Activated CD4-positive, alpha-beta T cell treated with anti-CD3 and anti-CD28 coated beads for 48 hours (primary cell): ENCODE measurements around the gene NDFIP1.
"Not testable (repeated sequence)": the region's sequence is repeated elsewhere in the genome, so short reads cannot be mapped to it uniquely, and the experiment has no call there.

Source experiments
- DNase-seq: peaks from one replicate; pipeline ENCODE4 v3.0.0-alpha.2; 2020

Gene NDFIP1

DNA sequence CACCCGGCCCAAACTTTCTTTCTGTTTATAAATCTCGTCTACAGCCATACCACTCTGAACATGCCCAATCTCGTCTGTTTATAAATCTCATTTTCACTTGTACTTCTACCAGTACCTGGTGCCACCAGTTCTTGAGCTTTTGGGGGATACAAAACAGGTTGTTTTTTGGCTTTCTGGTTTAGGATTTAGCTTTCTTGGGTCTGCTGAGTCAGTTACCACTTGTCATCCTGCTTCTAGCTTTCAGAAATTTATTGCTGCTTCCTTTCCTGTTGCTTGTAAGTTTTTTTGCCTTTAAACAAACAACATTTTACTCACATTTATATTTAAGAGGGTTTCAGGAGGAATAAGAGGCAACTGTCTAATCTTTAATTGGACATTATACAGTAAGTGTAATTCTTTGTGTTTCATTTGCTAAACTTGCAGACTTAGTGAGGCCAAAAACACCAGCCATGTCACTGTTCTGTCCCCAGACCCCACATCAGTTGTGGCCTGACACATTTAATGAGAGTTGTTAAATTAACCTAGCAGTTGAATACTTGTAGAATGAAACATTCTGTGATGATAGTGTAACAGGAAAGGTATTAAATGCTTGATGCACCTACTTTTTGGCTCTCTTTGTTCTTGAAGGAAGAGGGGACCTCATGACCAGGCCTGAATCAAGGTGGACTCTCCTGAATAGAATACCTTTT is 11.8 kb downstream of the NDFIP1 start:
- no peak for DNase-seq

DNA sequence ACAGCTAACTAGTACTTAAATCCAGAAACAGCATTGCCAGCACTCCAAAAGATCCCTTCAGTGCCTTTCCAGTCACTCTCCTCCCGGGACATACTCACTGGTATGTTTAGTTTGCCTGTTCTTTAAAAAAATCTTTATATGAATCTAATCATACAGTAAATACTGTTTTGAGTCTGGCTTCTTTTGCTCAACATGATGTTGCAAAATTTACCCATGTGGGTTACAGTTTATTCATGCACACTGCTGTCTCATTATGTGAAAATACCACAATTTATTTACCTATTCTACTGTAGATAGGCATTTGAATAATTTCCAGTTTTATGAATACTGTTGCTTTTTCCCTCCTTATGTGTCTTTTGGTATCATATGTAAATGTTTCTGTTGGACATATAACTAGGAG is 13.5 kb downstream of the NDFIP1 start:
- no peak for DNase-seq

DNA sequence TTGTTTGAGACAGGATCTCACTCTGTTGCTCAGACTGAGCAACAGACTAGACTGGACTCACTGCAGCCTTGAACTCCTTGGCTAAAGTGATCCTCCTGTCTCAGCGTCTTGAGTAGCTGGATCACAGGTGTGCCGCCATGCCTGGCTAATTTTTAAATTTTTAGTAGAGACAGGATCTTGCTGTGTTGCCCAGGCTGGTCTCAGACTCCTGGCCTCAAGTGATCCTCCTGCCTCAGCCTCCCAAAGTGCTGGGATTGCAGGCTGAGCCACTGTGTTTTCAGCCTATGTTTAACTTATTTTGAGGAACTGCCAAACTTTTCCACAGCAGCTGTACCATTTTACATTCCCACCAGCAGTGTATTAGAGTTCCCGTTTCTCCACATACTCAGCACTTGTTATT is 16.8 kb downstream of the NDFIP1 start:
- no peak for DNase-seq

DNA sequence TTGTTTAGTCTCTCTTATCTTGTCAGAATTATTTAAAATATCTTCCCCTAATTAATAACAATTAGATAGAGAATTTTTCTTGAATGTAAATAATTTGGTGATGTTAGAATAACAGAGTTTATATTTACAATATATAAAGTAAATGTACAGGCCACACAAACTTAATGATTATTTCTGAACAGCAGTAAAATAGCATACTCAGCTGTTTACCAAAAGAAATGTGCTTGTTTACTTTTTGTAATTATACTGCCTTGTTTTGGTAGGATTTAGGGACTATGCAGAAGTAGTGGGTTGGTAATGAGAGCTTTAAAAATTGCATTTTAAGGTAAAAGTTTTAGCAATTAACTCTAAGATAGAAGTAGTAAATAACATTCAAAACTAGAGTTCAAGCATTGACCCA is 17.4 kb downstream of the NDFIP1 start:
- no peak for DNase-seq

DNA sequence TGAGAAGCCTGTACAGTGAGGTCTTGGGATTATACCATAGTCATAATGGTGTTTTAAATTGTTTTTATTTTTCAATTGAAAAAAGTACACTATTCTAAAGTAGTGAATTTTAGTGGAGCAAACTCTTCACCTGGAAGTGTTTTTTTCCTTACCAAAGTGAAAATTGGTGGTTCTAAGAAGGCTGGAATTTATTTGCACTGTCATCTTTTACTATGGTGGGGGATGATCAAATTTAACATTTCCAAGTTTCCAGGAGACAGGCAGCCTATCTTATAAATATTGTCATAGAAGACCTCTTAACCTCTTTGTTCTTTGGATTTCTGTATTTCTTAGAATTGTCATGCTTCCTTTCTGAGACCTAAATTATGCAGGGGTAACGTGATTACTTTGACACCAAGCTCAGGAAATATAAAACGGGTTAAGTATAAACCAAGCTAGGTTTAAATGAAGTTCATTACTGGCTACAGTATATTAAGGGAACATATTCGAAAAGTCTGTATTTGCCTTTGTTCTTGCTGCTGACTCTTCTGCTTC is 20.2 kb downstream of the NDFIP1 start:
- DNase-seq, result no peak

DNA sequence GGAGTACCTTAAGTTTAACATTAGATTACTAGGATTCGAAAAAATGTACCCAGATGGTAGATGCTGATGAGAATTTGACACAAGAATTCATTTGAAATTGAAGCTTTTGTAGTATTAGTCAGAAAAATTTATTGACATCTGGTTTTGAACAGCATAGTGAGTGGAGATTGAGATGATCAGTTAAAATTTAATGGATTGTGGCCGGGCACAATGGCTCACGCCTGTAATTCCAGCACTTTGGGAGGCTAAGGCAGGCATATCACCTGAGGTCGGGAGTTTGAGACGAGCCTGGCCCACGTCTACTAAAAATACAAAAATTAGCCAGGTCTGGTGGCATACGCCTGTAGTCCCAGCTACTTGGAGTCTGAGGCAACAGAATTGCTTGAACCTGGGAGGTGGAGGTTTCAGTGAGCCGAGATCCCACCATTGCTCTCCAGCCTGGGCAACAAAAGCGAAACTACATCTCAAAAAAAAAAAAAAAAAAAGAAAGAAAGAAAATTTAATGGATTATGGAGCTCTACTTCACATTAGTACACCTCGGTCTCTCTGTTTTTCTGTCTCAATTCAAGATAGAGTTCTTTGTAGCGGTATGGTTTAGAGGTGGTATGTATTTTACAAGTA is 21.0 kb downstream of the NDFIP1 start:
- no peak for DNase-seq

DNA sequence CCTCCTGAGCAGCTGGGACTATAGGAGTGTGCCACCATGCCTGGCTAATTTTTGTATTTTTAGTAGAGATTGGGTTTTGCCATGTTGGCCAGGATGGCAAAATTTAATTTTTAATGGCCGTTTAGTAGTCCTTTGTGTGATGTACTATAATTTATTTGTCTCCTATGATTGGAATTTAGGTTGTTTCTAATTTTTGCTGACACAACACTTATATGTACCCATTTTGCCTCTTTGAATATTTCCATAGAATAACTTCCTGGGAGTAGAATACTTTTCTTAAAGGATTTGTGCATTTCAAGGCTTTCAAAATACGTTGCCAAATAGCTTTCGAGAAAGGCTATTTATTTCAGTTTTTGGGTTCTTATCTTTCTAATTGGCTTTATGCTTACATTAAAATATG is 22.8 kb downstream of the NDFIP1 start:
- DNase-seq, result no peak

DNA sequence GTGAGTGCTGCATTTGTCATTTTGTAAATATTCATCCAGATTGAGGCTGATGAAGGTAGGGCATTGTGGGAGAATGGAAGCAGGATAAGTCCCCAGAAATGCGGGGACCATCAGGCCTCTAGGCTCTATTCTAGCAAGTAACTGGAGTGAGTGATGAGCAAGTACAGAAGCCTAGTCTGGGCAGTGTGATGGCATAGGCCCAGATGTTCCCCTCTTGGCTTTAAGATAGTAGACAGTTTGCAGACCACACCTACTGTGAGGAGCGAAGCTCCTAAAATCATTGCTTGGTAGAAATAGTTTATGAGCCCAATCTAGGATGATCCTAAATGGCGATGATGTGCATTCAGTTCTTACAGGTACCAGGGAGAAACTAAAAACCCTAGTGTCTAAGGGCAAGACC is 24.3 kb downstream of the NDFIP1 start:
- no peak for DNase-seq

DNA sequence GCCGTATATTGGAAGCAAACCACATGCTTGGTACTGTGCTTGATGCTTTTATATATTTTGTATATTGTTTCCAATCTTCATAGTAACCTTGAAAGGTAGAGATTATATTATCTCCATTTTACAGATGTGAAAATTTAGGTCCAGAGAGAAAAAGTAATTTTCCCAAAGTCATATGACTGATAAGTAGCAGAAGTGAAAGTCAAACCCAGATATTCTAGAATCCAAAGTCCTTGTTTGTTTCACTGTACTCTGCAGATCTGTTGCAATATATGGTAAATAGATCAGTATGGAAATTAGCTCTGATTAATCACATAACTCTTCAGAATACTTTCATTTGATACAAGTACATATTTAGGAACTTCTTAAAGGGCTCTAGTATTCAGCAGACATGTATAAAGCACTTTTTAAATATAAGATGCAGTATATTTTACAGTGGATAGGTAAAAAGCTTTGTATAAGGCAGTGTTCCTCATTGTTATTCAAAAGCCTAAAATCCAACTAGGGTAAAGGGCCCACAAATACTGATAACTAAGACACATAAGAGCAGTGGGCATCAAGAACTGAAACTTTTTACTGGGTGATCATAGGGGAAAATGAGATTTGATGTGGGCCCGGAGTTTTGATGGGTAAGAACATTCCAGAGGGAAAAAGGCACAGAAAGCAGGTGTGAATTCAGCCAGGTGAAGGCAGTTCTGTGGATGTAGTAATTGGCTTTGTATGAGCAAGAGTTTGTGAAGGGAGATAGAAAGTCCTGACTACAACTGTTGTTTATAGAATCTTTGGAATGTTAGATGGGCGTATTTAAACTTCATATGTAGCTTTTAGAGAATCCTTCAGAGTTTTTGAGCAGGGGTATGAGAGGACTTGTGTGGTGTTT is 25.0 kb downstream of the NDFIP1 start:
- DNase-seq, result no peak

DNA sequence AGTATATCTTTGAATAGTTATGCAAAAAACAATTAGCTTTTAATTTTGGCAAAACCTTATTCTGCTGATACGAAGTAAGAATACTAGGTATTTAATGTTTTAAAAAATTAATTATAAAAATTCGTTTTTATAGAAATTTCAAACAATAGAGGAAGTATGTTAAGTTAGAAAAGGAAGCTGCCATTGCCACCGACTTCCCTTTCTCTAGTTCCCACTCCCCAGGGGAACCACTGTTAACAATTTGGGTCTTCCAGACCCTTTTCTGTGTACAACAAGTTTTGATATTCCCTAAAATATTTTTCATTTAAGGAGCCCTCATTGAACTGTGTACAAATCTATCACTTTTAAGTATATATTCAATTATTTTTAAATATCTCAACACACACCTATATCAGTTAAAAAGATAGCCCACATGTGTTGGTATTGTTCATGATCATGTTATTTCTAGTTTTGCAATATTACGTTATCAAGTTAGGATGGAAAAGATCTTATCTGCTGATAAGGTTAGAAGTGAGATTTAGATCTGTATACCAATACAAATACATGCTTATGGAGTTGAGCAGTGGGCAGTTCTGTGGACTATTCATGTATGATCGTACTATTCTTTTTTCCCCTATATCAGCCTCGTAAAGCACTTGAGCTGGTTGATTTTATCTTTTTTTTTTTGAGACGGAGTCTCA is 25.9 kb downstream of the NDFIP1 start:
- DNase-seq, result no peak

DNA sequence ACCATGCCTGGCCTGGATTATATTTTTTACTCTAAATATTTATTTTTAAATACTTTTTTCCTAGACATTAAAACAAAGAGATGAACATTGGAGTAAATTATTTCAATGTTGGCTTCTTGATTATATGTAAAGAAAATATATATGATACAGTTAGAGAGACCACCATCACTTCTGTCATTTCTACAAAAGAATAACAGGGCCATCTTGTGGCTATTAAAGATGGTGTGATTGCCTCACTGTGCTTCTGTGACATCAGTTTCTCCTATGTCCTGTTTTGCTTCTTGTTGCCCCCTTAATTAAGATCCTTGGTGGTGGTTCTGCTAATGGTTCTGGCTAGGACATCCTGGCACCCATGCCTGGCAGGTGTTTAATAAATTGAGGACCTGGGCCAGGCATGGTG is 32.9 kb downstream of the NDFIP1 start:
- DNase-seq, result no peak

DNA sequence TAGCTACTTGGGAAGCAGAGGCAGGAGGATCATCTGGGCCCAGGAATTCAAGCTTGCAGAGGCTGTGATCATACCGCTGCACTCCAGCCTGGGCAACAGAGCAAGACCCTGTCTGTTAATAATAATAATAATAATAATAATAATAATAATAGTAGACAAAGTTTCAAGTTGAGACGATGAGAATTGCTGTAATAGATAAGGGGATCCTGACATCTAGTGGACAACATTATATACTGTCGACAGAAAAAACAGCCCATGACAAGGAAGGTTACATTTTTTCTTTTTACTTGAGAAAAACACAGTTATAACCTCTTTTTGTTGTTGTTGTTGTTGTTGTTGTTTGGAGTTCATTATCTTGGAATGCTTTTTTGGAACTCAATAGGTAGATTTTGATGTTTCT is 35.3 kb downstream of the NDFIP1 start:
- DNase-seq, result no peak

DNA sequence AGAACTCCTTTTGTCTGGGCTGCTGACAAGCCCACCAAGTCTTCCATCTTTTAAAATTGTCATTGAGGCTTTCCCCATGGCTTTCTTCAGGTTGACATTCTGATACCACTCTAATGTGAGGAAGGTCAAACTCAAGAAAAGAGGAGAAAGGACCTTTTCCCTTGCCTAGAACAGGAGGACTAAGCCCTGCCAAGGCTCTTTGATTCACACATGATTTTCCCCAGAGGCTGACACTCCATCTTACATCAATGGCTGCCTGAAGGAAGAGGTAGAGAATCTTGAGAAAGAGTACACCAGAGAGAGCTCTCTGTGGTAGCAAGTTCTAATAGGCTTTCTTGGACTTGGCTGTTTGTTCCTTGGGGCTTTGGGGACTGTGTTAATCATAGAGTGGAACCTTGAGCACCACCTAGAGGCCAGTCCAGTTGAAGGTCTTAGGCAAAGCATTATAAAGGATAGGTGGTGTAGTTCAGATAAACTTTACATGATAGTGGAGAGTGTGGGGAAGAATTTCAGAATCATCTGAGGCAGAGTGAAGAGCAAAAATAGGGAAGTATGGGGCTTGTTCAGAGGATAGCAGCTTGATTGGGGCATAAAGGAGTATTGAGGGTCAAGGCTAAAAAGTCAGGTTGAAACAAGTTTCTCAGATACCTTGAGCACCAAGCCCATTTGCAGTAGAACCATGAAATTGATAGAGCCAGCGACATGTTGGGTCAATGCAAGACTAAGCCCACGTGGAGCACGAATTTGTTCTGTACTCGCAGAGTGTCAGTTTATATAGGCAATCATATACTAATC is 36.7 kb downstream of the NDFIP1 start:
- peak; percentile 76 for DNase-seq

DNA sequence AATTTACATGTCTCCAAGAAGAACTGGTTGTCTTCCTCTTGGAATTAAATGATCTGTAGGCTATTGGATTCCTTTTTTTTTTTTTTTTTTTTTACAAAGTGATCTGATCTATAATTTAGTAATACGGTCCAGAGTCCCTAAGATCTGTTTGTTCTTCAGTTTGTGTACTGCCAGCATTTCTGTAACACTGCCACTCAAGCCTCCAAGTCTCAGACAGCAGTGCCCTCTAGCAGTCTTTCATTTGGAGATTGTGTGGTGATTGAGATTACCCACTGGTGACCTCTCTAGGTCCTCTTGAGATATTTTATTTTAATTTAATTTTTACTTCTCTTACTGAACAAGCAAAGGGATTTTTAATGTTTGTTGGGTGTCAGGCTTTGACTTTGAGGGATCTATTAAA is 40.8 kb downstream of the NDFIP1 start:
- no peak for DNase-seq

DNA sequence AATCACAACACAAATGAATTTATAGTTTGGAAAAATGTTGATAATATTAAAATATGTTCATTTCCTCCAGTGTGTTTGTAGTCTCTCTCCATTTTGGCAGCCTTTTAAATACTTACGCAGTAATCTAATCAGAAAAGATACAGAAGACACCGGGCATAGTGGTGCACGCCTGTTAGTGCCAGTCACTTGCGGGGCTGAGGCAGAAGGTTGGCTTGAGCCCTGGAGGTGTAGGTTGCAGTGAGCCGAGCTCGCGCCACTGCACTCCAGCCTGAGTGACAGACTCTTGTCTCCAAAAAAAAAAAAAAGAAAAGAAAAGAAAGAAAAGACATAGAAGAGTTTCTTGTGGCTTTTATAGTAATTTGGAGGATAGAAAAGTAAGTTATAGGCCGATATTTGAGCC is 41.9 kb downstream of the NDFIP1 start:
- no peak for DNase-seq

DNA sequence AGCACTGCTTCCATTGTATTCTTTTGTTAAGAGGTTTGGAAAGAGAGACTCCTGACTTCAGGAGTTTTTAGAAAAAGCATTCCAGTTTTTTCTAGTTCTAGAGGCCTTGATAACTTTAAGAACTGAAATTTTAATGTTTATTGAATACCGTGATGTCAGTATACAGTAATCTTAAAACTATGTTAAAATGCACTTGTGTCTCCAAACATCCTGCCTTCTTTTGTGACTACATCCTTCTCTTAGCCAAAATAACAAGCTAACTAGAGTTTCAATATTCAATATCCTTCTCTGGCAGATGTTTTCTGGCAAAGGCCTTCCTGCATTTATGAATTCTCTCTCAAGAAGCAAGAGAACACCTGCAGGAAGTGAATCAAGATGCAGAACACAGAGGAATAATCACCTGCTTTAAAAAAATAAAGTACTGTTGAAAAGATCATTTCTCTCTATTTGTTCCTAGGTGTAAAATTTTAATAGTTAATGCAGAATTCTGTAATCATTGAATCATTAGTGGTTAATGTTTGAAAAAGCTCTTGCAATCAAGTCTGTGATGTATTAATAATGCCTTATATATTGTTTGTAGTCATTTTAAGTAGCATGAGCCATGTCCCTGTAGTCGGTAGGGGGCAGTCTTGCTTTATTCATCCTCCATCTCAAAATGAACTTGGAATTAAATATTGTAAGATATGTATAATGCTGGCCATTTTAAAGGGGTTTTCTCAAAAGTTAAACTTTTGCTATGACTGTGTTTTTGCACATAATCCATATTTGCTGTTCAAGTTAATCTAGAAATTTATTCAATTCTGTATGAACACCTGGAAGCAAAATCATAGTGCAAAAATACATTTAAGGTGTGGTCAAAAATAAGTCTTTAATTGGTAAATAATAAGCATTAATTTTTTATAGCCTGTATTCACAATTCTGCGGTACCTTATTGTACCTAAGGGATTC is 43.1 kb downstream of the NDFIP1 start:
- peak; percentile 61 for DNase-seq

DNA sequence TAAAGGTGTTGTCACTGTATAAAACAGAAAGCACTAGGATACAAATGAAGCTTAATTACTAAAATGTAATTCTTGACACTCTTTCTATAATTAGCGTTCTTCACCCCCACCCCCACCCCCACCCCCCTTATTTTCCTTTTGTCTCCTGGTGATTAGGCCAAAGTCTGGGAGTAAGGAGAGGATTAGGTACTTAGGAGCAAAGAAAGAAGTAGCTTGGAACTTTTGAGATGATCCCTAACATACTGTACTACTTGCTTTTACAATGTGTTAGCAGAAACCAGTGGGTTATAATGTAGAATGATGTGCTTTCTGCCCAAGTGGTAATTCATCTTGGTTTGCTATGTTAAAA is 43.8 kb downstream of the NDFIP1 start:
- no peak for DNase-seq

DNA sequence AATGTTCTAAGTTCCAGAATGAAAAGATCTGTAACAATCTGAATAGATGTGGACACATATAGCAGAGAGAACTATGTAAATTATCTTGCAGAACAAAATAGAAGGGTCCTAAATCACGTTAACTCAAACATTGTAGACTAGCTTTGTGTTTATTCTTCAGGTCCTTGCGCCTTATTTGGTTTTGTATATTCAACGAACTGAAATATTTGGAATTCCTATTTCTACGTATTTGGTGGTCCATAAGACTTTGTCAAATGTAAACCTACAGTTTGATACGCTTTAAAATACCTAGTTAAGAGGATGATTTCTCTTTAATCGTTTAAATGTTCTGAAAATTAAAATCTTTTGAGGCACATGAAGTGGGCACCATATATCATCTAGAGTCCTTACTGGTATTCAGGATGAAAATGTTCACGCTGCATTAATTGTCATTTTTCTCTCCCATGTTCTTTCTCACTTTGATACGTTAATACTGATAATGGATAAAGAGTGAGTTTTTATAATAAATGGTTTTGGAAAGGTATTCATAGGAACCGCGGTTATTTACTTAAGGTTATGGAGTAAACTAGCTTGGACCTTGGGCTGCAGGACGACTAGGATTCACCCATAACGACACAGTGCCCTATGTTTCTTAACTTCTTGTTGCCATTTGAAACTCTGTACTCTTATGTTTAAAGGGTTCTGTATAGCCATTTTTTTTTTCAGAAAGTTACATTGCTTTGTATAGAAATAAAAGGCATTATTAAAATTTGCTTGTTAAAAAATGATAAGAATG is 45.3 kb downstream of the NDFIP1 start:
- no peak for DNase-seq

DNA sequence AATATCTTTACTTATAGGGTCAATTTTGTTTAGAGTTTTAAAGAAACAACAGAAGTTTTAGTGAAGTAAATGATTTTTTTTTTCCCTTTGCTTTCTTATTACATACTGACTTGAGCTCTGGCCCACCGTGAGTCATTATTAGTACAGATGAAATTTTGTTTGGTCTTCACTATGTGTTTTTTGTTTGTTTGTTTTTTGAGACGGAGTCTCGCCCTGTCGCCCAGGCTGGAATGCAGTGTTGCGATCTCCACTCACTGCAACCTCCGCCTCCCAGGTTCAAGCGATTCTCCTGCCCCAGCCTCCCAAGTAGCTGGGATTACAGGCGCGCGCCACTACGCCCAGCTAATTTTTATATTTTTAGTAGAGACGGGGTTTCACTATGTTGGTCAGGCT is 45.9 kb downstream of the NDFIP1 start:
- DNase-seq, result not testable (repeated sequence)

DNA sequence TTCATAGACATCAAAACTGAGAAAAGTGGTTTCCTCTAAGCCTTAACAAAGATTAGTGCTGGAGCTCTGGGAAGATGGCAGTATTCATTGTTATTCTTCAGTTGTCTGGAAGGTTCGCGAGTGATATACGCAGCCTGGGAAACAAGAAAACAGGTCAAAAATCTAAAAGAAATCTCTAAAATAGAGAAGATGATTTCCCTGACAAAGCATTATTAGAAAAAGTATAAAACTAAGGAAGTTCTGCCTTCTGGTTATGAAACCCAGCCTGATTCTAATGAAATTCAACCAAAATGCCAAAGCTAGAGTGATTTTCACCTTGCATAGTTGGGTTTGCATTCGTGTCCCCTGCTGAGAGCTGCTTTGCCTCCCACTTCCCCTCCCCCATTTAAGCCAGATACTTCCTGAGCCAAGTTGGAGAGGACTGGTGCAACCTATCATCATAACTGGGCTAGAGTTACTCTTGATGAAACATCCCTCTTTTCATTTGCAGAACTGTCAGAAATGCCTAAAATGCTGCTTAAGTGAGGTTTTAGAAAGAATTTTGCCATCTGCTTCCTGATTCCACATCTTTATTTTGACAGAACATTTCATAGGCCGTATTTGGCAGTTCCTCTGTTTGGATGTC is 48.4 kb downstream of the NDFIP1 start:
- DNase-seq, result no peak
